Esophagus mucosa (tissue), 1 donor: ENCODE results near the gene ANG. TPM values are rescaled to one million over a fixed set of nuclear protein-coding genes. Genes with fewer than 3 reads are reported as not detected.
"Not testable (repeated sequence)": the region's sequence is repeated elsewhere in the genome, so short reads cannot be mapped to it uniquely, and the experiment has no call there.

ENCODE experiments used
- ATAC-seq: fragments of 200-7000 bp; cut with Tn5 transposase; one replicate; pipeline ENCODE4 v1.9.1; 2020
- total RNA-seq: library from RNA; stranded (reverse); gene quantifications from one replicate; pipeline ENCODE4 v1.2.4, GENCODE V29; 2023
- donor health status: DM: yes; HTN: yes; CAD: no.

ANG gene
- total RNA-seq, 1 donor from 2014 or later: 2.3 TPM

DNA sequence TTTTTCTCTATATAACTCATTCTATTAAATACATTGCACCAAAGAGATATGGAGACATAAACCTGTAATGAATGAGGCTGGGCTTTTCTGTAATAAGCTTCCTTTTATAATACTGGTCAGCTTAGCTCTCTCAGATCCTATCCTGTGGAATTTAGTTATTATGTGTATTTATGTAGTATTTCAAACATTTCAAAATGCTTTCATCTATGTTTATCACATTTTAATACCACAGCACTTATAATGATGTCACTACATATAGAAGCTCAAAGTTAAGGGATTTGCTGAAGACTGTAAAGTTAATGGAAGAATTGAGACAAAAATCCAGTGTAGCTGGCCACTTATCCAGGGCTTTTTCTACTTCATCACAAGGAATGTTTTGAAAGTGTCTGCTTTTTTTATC is 11.4 kb downstream of the ANG start:
- ATAC-seq: no peak

DNA sequence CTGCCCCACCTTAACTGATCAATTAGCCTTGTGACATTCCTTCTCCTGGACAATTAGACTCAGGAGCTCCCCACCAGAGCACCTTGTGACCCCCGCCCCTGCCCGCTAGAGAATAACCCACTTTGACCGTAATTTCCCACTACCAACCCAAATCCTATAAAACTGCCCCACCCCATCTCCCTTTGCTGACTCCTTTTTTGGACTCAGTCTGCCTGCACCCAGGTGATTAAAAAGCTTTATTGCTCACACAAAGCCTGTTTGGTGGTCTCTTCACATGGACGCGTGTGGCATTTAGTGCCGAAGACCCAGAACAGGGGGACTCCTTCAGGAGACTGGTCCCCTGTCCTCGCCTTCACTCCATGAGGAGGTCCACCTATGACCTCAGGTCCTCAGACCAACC is 12.4 kb downstream of the ANG start:
- ATAC-seq: not testable (repeated sequence)

- peak; percentile 63 for ATAC-seq
These were observed 18.2 kb downstream of the ANG start for GRCh38 chr14:20706657-20707355.

DNA sequence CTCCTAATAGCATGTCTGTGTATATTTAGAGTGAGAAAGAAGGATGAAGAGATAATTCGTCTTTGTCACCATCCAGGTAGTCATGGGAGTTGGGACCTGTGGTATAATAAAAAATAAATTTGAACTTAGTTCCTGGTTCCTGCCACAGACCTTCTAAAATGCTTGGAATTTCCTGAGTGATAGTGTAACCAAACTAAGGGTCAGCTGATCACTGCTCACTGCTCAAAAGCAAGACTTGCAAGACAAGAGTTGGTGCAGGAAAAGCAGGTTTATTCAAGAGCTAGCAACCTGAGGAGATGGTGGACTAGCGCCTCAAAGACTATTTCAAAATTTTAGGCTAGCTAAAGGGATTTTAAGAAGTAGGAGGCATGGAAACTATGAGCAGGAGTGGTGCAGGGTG is 19.1 kb downstream of the ANG start:
- peak; percentile 87 for ATAC-seq

DNA sequence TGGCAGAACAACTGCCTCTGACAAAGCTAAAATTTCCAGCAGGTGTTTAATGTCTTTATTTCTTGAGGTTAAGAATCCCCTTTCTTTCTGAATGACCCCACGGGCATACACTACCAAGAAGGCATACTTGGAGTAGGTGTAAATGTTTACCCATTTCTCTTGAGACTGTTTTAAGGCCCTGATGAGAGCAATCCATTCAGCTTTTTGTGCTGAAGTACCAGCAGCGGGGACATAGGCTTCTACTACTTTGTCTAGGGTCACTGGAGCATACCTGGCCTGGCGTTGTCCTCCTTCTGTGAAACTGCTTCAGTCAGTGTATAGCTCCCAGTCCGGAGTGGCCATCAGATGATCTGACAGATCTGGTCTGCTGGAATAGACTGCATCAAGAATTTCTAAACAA is 22.7 kb downstream of the ANG start:
- no peak for ATAC-seq

GRCh38 chr14:20711685-20712084 is 23.1 kb downstream of the ANG start:
- no peak for ATAC-seq

DNA sequence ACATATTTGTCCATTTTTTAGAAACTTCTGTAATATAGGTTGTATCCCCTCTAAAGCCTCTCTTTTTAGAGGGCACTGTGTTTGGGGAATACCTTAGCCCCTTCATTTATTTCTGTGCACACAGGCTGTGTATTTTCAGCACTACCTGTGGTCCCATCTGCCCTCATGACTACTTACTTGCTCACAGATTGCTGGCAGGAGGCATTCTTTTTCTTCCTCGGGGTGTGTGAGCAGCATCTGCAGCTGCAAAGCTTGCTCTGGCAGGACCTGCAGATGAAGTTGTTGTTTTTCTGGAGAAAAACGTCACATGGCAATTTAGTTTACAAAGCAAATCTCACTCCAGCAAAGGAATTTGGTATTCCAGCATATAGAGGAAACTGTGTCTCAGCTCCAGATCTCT is 24.3 kb downstream of the ANG start:
- no peak for ATAC-seq

DNA sequence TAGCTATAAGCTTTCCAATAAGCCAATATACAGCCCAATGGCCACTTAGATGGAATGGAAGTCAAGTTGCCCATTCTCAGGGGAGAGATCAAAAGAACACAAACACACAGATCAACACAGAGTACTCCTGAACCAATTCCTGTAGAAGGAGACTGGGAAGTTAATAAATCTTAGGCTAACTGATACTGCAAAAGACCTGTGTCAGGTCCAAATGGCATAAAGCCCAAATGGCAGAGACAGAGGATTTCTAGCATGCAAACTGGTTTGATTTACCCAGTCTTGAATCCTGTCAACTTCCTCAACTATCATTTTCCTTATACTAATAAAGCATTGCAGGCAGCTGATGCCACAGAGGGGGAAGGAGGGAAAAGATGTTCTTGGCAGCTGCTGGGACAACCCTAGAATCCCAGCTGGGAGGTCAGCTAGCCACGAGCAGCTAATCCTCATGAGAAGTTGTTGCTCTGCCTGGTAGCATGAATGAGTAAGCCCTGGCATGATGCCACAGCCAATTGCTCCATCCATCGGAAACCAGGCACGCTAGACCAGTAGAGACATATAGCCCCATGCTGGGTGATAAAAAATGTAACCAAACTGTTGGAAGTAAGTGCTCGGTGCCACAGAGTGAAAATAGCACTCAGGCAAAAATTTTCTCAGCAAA is 26.2 kb downstream of the ANG start:
- ATAC-seq: peak; percentile 83

DNA sequence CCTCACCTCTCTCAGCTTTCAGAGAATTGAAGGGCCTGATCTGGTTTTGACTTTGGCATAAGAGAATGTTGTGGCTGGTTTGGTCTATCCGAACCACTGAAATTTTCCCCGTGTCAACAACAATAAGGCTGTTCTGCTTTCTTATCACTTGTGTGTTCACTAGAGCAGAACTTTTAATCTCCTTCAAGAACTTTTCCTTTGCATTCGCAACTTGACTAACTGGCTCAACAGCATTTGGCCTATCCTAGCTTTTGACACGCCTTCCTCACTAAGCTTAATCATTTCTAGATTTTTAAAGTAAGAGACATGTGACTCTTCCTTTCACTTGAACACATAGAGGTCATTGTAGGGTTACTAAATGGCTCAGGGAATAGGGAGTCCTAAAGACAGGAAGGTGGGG is 31.2 kb downstream of the ANG start:
- peak; percentile 73 for ATAC-seq

GRCh38 chr14:20720741-20721140 is 32.2 kb downstream of the ANG start:
- peak; percentile 35 for ATAC-seq

DNA sequence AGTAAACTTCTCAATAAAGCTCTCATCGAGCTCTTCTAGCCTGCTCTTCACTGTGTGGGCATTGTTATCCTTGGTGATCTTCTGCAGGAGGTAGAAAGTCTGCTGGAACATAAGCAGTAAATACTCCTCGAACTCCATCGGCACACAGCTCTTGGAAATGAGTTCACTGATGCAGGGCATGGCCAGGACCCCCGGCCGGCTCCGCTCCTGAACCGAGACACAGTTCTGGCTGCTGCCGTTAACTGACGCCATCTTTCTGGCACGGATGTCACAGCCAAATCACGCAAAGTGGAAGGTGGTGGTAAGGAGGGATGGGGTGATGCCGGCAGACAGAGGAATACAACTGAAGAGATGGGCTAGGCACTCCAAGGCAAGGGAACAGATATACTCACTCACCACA is 33.5 kb downstream of the ANG start:
- ATAC-seq: no peak

DNA sequence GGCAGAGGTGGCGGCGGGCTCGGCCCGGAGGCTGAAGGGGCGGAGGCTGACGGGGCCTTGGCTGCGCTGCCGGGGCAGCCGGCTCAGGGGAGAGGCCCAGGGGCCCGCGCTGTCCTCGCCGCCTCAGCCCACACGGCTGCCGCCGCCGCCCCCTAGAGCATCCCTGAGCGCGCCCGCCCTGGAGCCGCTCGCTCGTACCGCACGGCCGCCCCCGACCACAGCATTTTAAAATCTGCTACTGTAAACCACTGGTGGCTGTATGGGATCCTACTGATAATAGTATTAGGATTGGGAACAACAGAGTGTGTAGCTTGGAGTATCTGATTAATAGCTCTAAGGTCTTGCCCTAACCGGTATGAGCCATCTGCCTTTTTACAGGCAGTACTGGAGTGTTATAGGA is 34.9 kb downstream of the ANG start:
- no peak for ATAC-seq

DNA sequence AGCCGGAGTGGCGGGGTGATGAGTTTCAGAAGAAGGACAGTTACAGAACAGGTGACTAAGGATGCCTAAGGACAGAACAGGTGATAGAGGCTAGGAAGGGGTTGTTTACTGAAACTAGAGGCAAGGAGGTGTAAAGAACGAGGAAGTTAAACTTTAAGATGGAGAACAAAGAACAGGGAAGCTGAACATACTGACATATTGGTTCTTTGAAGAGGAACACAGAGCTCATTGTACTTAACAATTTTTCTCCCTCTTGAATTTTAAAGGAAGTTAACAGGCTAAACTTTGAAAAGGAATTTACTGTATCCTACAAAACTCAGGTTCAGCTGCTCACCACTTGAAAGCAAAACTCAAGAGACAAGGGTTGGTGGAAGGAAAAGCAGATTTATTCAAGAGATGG is 37.6 kb downstream of the ANG start:
- not testable (repeated sequence) for ATAC-seq

GRCh38 chr14:20726531-20726930 is 38.0 kb downstream of the ANG start:
- ATAC-seq: no peak

DNA sequence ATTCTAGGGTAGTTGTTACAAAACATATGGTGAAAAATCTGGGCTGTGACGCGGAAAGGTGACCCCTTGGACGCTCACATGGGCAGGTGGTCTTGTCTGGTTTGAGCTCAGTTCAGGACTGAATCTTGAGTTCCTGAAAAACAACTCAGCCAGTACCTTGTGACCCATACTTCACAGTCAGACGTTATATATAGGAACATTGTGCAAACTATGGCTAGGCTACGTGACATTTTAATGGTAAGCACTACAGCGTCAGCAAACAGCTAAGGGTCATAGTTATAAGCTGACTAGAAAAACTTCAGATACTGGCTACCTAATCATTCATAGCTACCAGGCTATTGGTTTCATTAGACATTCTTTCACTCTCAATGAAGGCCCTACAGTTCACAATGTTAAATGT is 42.3 kb downstream of the ANG start:
- no peak for ATAC-seq

GRCh38 chr14:20732477-20732876 is 43.9 kb downstream of the ANG start:
- ATAC-seq: no peak

DNA sequence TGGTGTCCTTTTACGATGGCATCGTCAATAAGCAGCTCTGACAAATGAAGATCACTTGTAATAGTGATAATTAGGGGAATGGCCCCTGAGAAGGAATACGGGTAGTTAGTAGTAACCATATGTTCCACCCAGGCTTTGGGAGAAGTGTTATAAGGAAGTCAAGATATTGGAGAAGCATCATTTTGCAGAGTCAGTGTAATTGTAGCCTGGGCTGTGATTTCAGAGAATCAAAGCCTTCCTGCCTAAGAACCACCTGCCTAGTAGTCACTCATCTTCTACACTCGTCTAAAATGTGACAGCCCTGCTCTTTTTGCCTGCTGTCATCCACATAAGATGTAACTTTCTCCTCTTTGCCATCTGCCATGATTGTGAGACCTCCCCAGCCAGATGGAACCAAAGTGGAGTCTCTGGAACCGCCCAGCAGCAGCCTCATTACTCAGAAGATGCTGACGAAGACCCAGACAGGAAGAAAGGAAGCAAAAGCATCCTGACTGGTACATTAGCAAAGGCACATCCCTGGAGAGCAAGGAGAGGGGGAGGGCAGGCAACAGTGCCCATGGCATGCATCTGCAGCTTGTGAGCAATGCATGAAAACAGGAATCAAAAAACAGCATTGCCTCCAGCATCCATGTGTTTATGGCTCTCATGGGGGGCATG is 44.5 kb downstream of the ANG start:
- ATAC-seq: no peak

- ATAC-seq: no peak
These were observed 45.3 kb downstream of the ANG start for GRCh38 chr14:20733684-20734429.

- no peak for ATAC-seq
These were observed 45.9 kb downstream of the ANG start for GRCh38 chr14:20734430-20734806.

DNA sequence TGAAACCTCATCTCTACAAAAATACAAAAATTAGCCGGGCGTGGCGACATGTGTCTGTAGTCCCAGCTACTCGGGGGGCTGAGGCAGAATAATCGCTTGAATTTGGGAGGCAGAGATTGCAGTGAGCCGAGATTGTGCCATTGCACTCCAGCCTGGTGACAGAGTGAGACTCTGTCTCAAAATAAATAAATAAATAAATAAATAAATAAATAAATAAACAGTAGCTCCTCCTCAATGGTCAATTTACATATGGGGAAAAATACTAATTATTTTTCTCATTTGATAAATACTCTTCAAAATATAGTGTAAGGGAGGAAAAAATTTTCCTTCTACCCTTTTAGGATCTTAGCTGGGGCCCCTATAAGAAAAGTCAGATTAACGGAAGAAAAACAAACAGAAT is 49.7 kb downstream of the ANG start:
- ATAC-seq: not testable (repeated sequence)

GRCh38 chr14:20742132-20742531 is 53.6 kb downstream of the ANG start:
- no peak for ATAC-seq

DNA sequence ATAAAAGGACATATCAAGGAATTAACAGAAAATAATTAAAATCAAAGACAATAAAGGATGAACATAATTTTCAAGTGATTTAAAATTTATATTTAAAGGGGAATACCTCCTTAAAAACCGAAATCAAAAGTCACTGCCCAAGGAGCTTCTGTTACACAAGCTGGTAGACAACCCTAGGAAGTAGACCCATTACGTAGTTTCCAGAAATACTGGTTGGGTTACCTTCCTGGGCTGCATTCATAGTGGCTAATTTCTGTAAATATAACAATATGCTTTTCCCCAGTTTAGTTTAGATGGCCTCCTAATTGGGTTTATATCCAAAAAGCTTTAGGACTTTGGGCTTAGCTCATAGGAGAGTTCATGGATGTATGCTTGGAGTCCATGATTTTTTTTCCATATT is 55.0 kb downstream of the ANG start:
- peak; percentile 74 for ATAC-seq
